Heart left ventricle (tissue), 13 donors: ENCODE results near the gene MEOX1.

ENCODE experiments used
- POLR2A ChIP-seq, 2 donors: fragments of 450-650 bp; IDR thresholded peaks; one replicate each; pipeline ENCODE4 v1.6.1; 2017; ENCODE audit warnings: antibody characterized with exemption in 2 of 2, mild to moderate bottlenecking in 2 of 2, moderate library complexity in 2 of 2
- TF ChIP-seq, protein P1 (sequence below), 12 donors: fragments of 200-600 bp; sonication (generic) in 4 of 12; IDR thresholded peaks; one replicate each; pipeline versions ENCODE4 v1.5.0 to v1.8.0; 2018 to 2022; ENCODE audit warnings: antibody characterized with exemption in 12 of 12, mild to moderate bottlenecking in 5 of 12
- donor health status: ischemic (EF 13 %, LVEDD 7.1; RV severe dilation, severe dysfunction).
- donor health status: DM: no; HTN: yes; CAD: no.
- donor health status: DM: no; HTN: no; CAD: no.
- donor health status: ischemic (EF 25% LVEDD 6.9; RV normal size, moderate dysfunction).
- donor health status: ischemic (EF 25% LVEDD 5.7; RV mildly dilated, moderate dysfunction).
- donor health status: ischemic (EF 35%, LVEDD 5.7; RV mildly dilated, moderate dysfunction).
- donor health status: nonischemic (EF 11% LVEDD 7.7; RV severe dilation, severe dysfunction).
- donor health status: DM: yes; HTN: yes; CAD: no.
- donor health status: PGD.
- donor health status: ischemic (EF 29% LVEDD 5.4; RV normal size, mild dysfunction).
- donor health status: nonischemic (EF 23%, LVEDD 6.1; RV moderate dilation, normal function).

GRCh38 chr17:43636426-43636825 lies 25.3 kb downstream of the MEOX1 start:
- TF ChIP-seq, protein P1, sequence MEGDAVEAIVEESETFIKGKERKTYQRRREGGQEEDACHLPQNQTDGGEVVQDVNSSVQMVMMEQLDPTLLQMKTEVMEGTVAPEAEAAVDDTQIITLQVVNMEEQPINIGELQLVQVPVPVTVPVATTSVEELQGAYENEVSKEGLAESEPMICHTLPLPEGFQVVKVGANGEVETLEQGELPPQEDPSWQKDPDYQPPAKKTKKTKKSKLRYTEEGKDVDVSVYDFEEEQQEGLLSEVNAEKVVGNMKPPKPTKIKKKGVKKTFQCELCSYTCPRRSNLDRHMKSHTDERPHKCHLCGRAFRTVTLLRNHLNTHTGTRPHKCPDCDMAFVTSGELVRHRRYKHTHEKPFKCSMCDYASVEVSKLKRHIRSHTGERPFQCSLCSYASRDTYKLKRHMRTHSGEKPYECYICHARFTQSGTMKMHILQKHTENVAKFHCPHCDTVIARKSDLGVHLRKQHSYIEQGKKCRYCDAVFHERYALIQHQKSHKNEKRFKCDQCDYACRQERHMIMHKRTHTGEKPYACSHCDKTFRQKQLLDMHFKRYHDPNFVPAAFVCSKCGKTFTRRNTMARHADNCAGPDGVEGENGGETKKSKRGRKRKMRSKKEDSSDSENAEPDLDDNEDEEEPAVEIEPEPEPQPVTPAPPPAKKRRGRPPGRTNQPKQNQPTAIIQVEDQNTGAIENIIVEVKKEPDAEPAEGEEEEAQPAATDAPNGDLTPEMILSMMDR (IDR thresholded peaks at IDR 0.05), result no peak
- no peak for TF ChIP-seq POLR2A (IDR thresholded peaks at IDR 0.05)
